ENCODE data around the gene UBE2L3. TPM values are rescaled to one million over a fixed set of nuclear protein-coding genes. Genes with fewer than 3 reads are reported as not detected.

The UBE2L3 gene
- total and polyA plus RNA-seq, 2 of the 13 experiments (the other 11 are each of a cell fraction or from before 2014, with no cell fraction given) = 30.2 to 58.1 TPM

- POLR2A ChIA-PET = interaction anchor here (2.1 to 3.3 kb wide), 2 partner anchors 11 to 14 kb away, joined by 10 to 17 read pairs; partner anchors contain the start of genes PPIL2 and SDF2L1
- H3K9ac ChIP-seq (ENCODE audit: insufficient read depth, low read depth, low read length) = peak overlapping the region; percentile 73
- 0 out of 2 replicates have a peak, but pooled peaks have one; percentile 30 for TF ChIP-seq CCDC6 (CRISPR knock-in tag; IDR thresholded peaks at IDR 0.05)
- TF ChIP-seq NFAT5 (CRISPR knock-in tag; IDR thresholded peaks at IDR 0.05) = 0 out of 2 replicates have a peak, but pooled peaks have one; percentile 25
- TF ChIP-seq ZNF816 (CRISPR knock-in tag; IDR thresholded peaks at IDR 0.05; ENCODE audit: borderline replicate concordance) = peak; percentile 80; the same call in 1 of the 2 replicates
- no peak for TF ChIP-seq ZNF614 (CRISPR knock-in tag; IDR thresholded peaks at IDR 0.05; ENCODE audit: borderline replicate concordance)
- peak; percentile 43; the same call in 1 of the 2 replicates for TF ChIP-seq SPEN (CRISPR knock-in tag; IDR thresholded peaks at IDR 0.05; ENCODE audit: low read depth)
- TF ChIP-seq SALL1 (CRISPR knock-in tag; IDR thresholded peaks at IDR 0.05) = 0 out of 2 replicates have a peak, but pooled peaks have one; percentile 24
- peak; percentile 9; the same call in 1 of the 2 replicates for TF ChIP-seq CEBPB (IDR thresholded peaks at IDR 0.05; ENCODE audit: borderline replicate concordance, low read depth, low read length)
- TF ChIP-seq DNMT1 (CRISPR knock-in tag; IDR thresholded peaks at IDR 0.05) = 0 out of 2 replicates have a peak, but pooled peaks have one; percentile 74
- TF ChIP-seq HOXA5 (CRISPR knock-in tag; IDR thresholded peaks at IDR 0.05) = peak; percentile 62; the same call in 1 of the 2 replicates
- TF ChIP-seq TBX2 (CRISPR knock-in tag; IDR thresholded peaks at IDR 0.05; ENCODE audit: borderline replicate concordance) = peak; percentile 45; the same call in 1 of the 2 replicates
- TF ChIP-seq TFDP2 (CRISPR knock-in tag; IDR thresholded peaks at IDR 0.05) = peak; percentile 93
- TF ChIP-seq DZIP1 (CRISPR knock-in tag; IDR thresholded peaks at IDR 0.05) = peak; percentile 88; the same call in 1 of the 2 replicates
- TF ChIP-seq ZNF883 (CRISPR knock-in tag; IDR thresholded peaks at IDR 0.05; ENCODE audit: not compliant biosample characterization) = peak; percentile 46
- TF ChIP-seq ZNF672 (CRISPR knock-in tag; IDR thresholded peaks at IDR 0.05) = no peak
Observed at GRCh38 chr22:21652010-21652546, 84.6 kb downstream of the UBE2L3 start.

More at GRCh38 chr22:21652010-21652546, 84.6 kb downstream of the UBE2L3 start:
- CTCF ChIA-PET (ENCODE audit: low intra/inter-chr PET ratio, low total read pairs) = no interaction called here
- FAIRE-seq (peak; percentile 42), DNase-seq (ENCODE audit: low spot score) (peak; percentile 84), ATAC-seq (peak; percentile 95)
- Histone ChIP-seq H3K27me3 (ENCODE audit: control insufficient read depth in 1 of 2, insufficient read depth in 2 of 2, low read length in 2 of 2) (no peaks in the 10 kb centered on the region; a peak in 1 of 5 replicates), H3K27ac (ENCODE audit: extremely low read length, insufficient read depth, low read length) (peak overlapping the region; percentile 77), H3K36me3 (replicated peaks in 1 of 2; ENCODE audit: control insufficient read depth in 1 of 2, insufficient read depth in 2 of 2, low read length in 2 of 2) (peaks cover 2 to 16% of the 10 kb centered on the region in 2 experiments; a peak in 4 of 5 replicates), H3K9me3 (ENCODE audit: low read length) (no peaks in the 10 kb centered on the region), H3K4me3 (replicated peaks in 1 of 3; ENCODE audit: insufficient read depth in 1 of 3, low read depth in 2 of 3, low read length in 3 of 3) (peak overlapping the region; percentile 64 to 86 (median 77)), H3K4me2 (ENCODE audit: low read depth, low read length) (peak overlapping the region; percentile 93), H4K20me1 (ENCODE audit: insufficient read depth, low read length) (no peaks in the 10 kb centered on the region), H2AFZ (ENCODE audit: low read length) (no peak overlapping the region), H3K4me1 (ENCODE audit: insufficient read depth, low read length) (peaks cover 33% of the 10 kb centered on the region), H3K79me2 (ENCODE audit: insufficient read depth, low read length) (no peaks in the 10 kb centered on the region)
- intact Hi-C loops (cut with micrococcal nuclease; ENCODE audit: unreplicated experiment) = no loop called here
- BruUV-seq (replicated peaks) = no TSS peak
- 0% methylated on average over 24 of the region's 44 CpGs for WGBS (ENCODE audit: low lambda C conversion rate)
- in situ Hi-C loops (cut with HindIII; ENCODE audit: extremely low pct_ligation_motif_present, low pct_unique_long_range_greater_than_20kb) = no loop called here
